Small intestine (tissue), 7 donors: ENCODE measurements around the gene CD8A. TPM values are rescaled to one million over a fixed set of nuclear protein-coding genes. Genes with fewer than 3 reads are reported as not detected.
A peak's percentile ranks its signal among the peaks of the same experiment; 100 is the strongest.

ENCODE experiments used
- DNase-seq, 2 donors: peaks; one replicate each; pipeline versions ENCODE4 v3.0.0 to v3.0.0-alpha.2; 2013
- FAIRE-seq: peaks from 2 replicates; lab custom pipeline; 2012; peaks lifted over from hg19 to GRCh38; lab: Jason Lieb, UNC
- H3K27ac ChIP-seq, 3 donors: one replicate each; pipeline ENCODE4 v1.5.1; 2013; ENCODE audit warnings: low read length in 2 of 3, mild to moderate bottlenecking in 2 of 3, control low read depth in 1 of 3, inconsistent platforms in 1 of 3, low read depth in 1 of 3, moderate library complexity in 1 of 3
- H3K27me3 ChIP-seq, 3 donors: one replicate each; pipeline ENCODE4 v1.6.1; 2013; ENCODE audit warnings: low read length in 3 of 3, inconsistent platforms in 1 of 3; ENCODE audit not compliant: control insufficient read depth in 3 of 3, insufficient read depth in 3 of 3
- H3K36me3 ChIP-seq, 3 donors: one replicate each; pipeline ENCODE4 v1.6.1; 2013; ENCODE audit warnings: low read length in 3 of 3, inconsistent platforms in 1 of 3, low read depth in 1 of 3, mild to moderate bottlenecking in 1 of 3, moderate library complexity in 1 of 3; ENCODE audit not compliant: control insufficient read depth in 3 of 3, insufficient read depth in 2 of 3
- H3K4me1 ChIP-seq, 3 donors: one replicate each; pipeline ENCODE4 v1.6.1; 2013; ENCODE audit warnings: low read length in 2 of 3, inconsistent platforms in 1 of 3, low read depth in 1 of 3, mild to moderate bottlenecking in 1 of 3, moderate library complexity in 1 of 3; ENCODE audit not compliant: control insufficient read depth in 3 of 3, insufficient read depth in 2 of 3
- H3K4me3 ChIP-seq, 3 donors: one replicate each; pipeline ENCODE4 v1.5.1; 2013; ENCODE audit warnings: low read length in 3 of 3, control low read depth in 1 of 3, inconsistent platforms in 1 of 3, low read depth in 1 of 3, mild to moderate bottlenecking in 1 of 3, moderate library complexity in 1 of 3
- H3K9me3 ChIP-seq, 2 donors: one replicate each; pipeline ENCODE4 v1.6.1; 2013; ENCODE audit warnings: low read depth in 1 of 2, low read length in 1 of 2; ENCODE audit not compliant: control insufficient read depth in 2 of 2, insufficient read depth in 1 of 2
- WGBS, 3 donors: extraction: QIAGEN DNeasy Blood & Tissue Kit; methylation state at CpG; one replicate each; pipeline ENCODE4 v1.1.7; 2013; 5-methylcytosine and 5-hydroxymethylcytosine counted together
- polyA plus RNA-seq, 4 donors: library from polyadenylated mRNA; stranded (reverse) in 3 of 4; unstranded in 1 of 4; fragments of 200-250 nt in 3 of 4; fragments of 120-200 nt in 1 of 4; gene quantifications; one replicate each; pipeline versions ENCODE4 v1.2.1 to v1.2.3, GENCODE V29; 2013
- donor health status: healthy with polysubstance abuse.
- donor health status: control.
- donor health status: control.
- donor health status: Bipolar disorder and iron deficiency.
- donor health status: healthy.

Gene CD8A
- polyA plus RNA-seq, 4 donors, result 1.8 to 13.0 (median 2.8) TPM

GRCh38 chr2:86768189-86768949, 22.3 kb downstream of the CD8A start:
- H3K4me1 ChIP-seq, result no peaks in the 10 kb centered on the region
- FAIRE-seq (no peak), DNase-seq (no peak)
- no peaks in the 10 kb centered on the region for H3K9me3 ChIP-seq
- H3K27ac ChIP-seq, result no peak overlapping the region
- H3K36me3 ChIP-seq, result peaks cover 0 to 36% (median 13%) of the 10 kb centered on the region in 3 donors
- H3K27me3 ChIP-seq, result no peaks in the 10 kb centered on the region
- no peak overlapping the region for H3K4me3 ChIP-seq
- 87 to 92% (median 91%) methylated on average over 5 of the region's 5 CpGs for WGBS, 3 donors

- FAIRE-seq (no peak), DNase-seq (no peak)
- H3K27me3 ChIP-seq, result no peaks in the 10 kb centered on the region
- no peaks in the 10 kb centered on the region for H3K4me1 ChIP-seq
- 22 to 71% (median 34%) methylated on average over 1 of the region's 1 CpG for WGBS, 3 donors
- no peaks in the 10 kb centered on the region for H3K9me3 ChIP-seq
- peaks cover 0 to 27% (median 10%) of the 10 kb centered on the region in 3 donors for H3K36me3 ChIP-seq
- H3K4me3 ChIP-seq, result no peak overlapping the region
- H3K27ac ChIP-seq, result no peak overlapping the region
Observed at GRCh38 chr2:86765310-86765695, 25.4 kb downstream of the CD8A start.

DNA sequence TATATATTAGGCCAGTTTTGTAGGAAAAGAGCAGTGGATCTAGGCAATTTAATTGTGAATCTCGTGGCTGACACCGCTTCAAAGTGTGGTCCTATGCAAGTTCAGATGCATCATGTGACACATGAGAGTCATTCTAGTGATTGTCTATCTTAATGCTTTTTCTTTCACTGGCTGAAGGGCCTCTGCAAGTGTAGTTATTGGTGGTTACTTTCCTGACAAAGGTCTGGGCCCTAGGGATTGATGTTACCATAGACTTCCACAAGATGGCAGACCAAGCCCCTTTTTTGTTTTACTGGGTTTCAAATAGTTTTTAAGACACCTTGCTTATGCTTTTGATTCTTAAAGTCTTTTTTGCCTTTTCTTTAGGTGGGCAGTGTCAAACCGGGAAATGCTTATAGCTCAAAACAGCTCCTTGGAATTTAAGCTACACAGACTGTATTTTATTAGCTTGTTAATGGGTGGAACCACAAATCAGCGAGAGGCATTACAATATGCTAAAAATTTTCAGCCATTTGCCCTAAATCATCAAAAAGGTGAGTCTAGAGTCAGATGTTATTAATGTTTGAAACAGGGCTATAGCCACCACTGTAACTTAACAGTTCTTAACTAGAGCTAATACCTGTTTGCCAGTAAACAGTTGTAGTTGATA, 25.9 kb downstream of the CD8A start:
- Histone ChIP-seq H3K27me3 (no peaks in the 10 kb centered on the region), H3K4me3 (no peak overlapping the region), H3K9me3 (no peaks in the 10 kb centered on the region), H3K27ac (peak overlapping the region in 1 of 3 donors; percentile 0), H3K36me3 (peaks cover 0 to 29% (median 12%) of the 10 kb centered on the region in 3 donors), H3K4me1 (no peaks in the 10 kb centered on the region)
- WGBS, 3 donors, result 67 to 77% (median 77%) methylated on average over 4 of the region's 4 CpGs
- DNase-seq (peak; percentile 44 to 70), FAIRE-seq (no peak)

DNA sequence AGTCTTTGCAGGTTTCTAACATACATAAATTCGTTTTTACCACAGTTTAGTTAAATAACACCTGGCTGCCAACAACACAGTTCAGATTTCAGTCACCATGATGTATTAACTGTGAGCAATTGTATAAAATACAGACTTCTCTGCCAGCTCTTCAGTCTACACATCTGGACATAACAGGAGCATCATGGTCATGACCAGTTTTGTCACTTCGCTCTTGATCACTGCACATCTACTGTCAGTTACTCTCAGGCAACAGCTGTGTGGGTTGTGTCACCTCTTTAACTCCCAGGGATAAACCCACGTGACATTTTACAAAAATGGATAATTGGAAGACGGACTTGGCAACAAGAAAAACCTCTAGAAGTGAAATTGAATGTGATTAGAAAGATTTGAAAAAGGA, 30.3 kb downstream of the CD8A start:
- no peak for DNase-seq
- Histone ChIP-seq H3K4me3 (no peak overlapping the region), H3K36me3 (peaks cover 0 to 13% (median 3%) of the 10 kb centered on the region in 3 donors), H3K27ac (no peak overlapping the region), H3K9me3 (no peaks in the 10 kb centered on the region), H3K4me1 (no peaks in the 10 kb centered on the region), H3K27me3 (no peaks in the 10 kb centered on the region)
- 83 to 85% (median 85%) methylated on average over 4 of the region's 4 CpGs for WGBS, 3 donors
- no peak for FAIRE-seq

- H3K9me3 ChIP-seq, result no peaks in the 10 kb centered on the region
- H3K4me1 ChIP-seq, result no peaks in the 10 kb centered on the region
- H3K4me3 ChIP-seq, result no peak overlapping the region
- no peaks in the 10 kb centered on the region for H3K27me3 ChIP-seq
- H3K36me3 ChIP-seq, result peaks cover 2 to 19% (median 6%) of the 10 kb centered on the region in 3 donors
- WGBS, 3 donors, result 93 to 97% (median 95%) methylated on average over 3 of the region's 3 CpGs
- H3K27ac ChIP-seq, result no peak overlapping the region
- DNase-seq (no peak), FAIRE-seq (no peak)
Observed at GRCh38 chr2:86758405-86758804, 32.3 kb downstream of the CD8A start.

DNA sequence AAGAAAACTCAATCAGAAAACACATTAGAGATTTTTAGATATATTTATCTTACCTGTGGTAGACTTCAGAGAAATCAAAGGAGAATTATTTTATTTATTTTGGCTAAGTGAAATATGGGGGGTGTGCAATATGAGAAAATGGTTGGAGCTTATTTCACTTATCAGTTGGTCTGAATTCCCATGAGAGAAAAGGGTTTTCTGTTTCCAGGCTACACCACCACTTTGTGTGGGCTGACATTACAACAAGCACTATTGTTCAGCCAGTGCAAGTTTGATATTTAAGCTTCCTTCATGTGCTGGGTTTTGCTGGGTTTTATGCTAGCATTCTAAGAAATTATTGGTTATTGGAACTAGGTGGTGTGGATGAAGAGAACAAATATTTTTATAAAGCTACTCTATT, 37.1 kb downstream of the CD8A start:
- no peaks in the 10 kb centered on the region for H3K27me3 ChIP-seq
- H3K36me3 ChIP-seq, result peaks cover 4 to 15% (median 8%) of the 10 kb centered on the region in 3 donors
- no peak overlapping the region for H3K27ac ChIP-seq
- FAIRE-seq (no peak), DNase-seq (no peak)
- H3K9me3 ChIP-seq, result peaks cover 0 to 12% of the 10 kb centered on the region in 2 donors
- no peaks in the 10 kb centered on the region for H3K4me1 ChIP-seq
- H3K4me3 ChIP-seq, result no peak overlapping the region

- no peak overlapping the region for H3K4me3 ChIP-seq
- H3K36me3 ChIP-seq, result peaks cover 4 to 15% (median 8%) of the 10 kb centered on the region in 3 donors
- H3K27ac ChIP-seq, result no peak overlapping the region
- H3K4me1 ChIP-seq, result no peaks in the 10 kb centered on the region
- WGBS, 3 donors, result 88 to 95% (median 95%) methylated on average over 3 of the region's 3 CpGs
- DNase-seq (peak in 1 of 2 donors; percentile 15), FAIRE-seq (no peak)
- H3K27me3 ChIP-seq, result no peaks in the 10 kb centered on the region
- peaks cover 0 to 12% of the 10 kb centered on the region in 2 donors for H3K9me3 ChIP-seq
Observed at GRCh38 chr2:86752934-86753333, 37.8 kb downstream of the CD8A start.

DNA sequence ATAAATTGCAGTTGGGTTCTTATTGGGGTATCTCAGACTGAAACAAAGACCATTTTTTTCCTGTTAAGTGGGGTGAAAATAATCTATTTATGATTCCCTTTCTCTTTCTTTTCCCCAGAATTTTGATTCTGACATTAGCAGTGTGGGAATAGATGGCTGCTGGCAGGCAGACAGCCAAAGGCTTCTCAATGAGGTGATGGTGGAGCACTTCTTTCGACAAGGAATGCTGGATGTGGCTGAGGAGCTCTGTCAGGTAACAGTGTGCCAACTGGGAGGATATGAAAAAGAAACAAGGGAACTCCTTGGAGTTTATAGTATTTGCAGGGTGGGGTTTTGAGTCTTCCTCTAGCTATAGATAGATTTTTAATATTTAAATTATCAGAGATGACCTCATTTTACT, 38.9 kb downstream of the CD8A start:
- Histone ChIP-seq H3K4me1 (peaks cover 0 to under 1% (median 0%) of the 10 kb centered on the region in 3 donors), H3K27me3 (no peaks in the 10 kb centered on the region), H3K27ac (no peak overlapping the region), H3K4me3 (no peak overlapping the region), H3K36me3 (peaks cover 4 to 15% (median 8%) of the 10 kb centered on the region in 3 donors), H3K9me3 (peaks cover 0 to 12% of the 10 kb centered on the region in 2 donors)
- DNase-seq (no peak), FAIRE-seq (no peak)
- WGBS, 3 donors, result 92 to 96% (median 94%) methylated on average over 1 of the region's 1 CpG
